Peyer's patch (tissue), 4 donors: ENCODE measurements around the gene THSD7A. TPM values are rescaled to one million over a fixed set of nuclear protein-coding genes. Genes with fewer than 3 reads are reported as not detected.

ENCODE experiments used
- DNase-seq, 3 donors: peaks; one replicate each; pipeline ENCODE4 v3.0.0-alpha.2; 2017 to 2019
- H3K27ac ChIP-seq, 4 donors: fragments of 200-600 bp; sonication (generic); one replicate each; pipeline ENCODE4 v1.5.1; 2016 to 2019
- H3K27me3 ChIP-seq, 2 donors: fragments of 200-600 bp; sonication (generic); one replicate each; pipeline ENCODE4 v1.5.1; 2019
- H3K36me3 ChIP-seq, 3 donors: fragments of 200-600 bp; sonication (generic); one replicate each; pipeline ENCODE4 v1.5.1; 2016 to 2019
- H3K4me1 ChIP-seq, 4 donors: fragments of 200-600 bp; sonication (generic); one replicate each; pipeline ENCODE4 v1.5.1; 2016 to 2019
- H3K4me3 ChIP-seq, 4 donors: fragments of 200-600 bp; sonication (generic); 1 replicate in 3 of 4; 2 replicates in 1 of 4; pipeline ENCODE4 v1.5.1; 2016 to 2019; ENCODE audit warnings: mild to moderate bottlenecking in 1 of 4
- H3K9me3 ChIP-seq, 4 donors: fragments of 200-600 bp; sonication (generic); one replicate each; pipeline ENCODE4 v1.5.1; 2016 to 2019; ENCODE audit warnings: mild to moderate bottlenecking in 1 of 4
- POLR2A ChIP-seq, 2 donors: fragments of 450-650 bp; IDR thresholded peaks; one replicate each; pipeline ENCODE4 v1.5.1; 2017; ENCODE audit warnings: antibody characterized with exemption in 2 of 2, mild to moderate bottlenecking in 2 of 2, moderate library complexity in 2 of 2
- total RNA-seq, 4 donors: library from RNA; depleted of rRNA; stranded (reverse); fragments of >200 nt; gene quantifications; one replicate each; pipeline ENCODE4 v1.1.0, GENCODE V29; 2016
- TF ChIP-seq, protein P1 (sequence below), 6 experiments: fragments of 450-650 bp in 4 of 6; fragments of 200-600 bp in 2 of 6; sonication (generic) in 1 of 6; IDR thresholded peaks; one replicate each; pipeline ENCODE4 v1.5.1; 2017 to 2019; ENCODE audit warnings: antibody characterized with exemption in 6 of 6, mild to moderate bottlenecking in 3 of 6, moderate library complexity in 1 of 6

THSD7A gene
- total RNA-seq, 4 donors from 2014 or later: 0.53 to 4.1 (median 2.1) TPM

DNA sequence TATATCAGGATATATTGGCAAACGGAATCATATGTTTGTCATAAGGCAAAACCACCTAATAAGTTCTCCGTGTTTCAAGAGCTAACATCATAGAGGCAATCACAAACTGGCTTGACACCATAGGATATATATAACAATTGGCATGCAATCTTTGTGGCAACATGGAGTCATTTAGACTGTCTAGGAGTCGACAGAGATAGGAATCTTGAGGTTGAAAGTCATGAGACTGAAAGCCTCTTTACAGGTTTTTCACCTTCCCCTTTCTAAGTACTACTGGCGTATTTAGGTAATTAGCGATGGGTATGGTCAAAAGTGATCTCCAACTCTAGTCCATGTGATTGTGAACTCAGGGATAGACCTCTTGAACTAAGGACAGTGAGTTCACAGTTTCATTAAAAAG is 63.7 kb downstream of the THSD7A start:
- H3K9me3 ChIP-seq: no peaks in the 10 kb centered on the region
- H3K27me3 ChIP-seq: no peaks in the 10 kb centered on the region
- TF ChIP-seq, protein P1, sequence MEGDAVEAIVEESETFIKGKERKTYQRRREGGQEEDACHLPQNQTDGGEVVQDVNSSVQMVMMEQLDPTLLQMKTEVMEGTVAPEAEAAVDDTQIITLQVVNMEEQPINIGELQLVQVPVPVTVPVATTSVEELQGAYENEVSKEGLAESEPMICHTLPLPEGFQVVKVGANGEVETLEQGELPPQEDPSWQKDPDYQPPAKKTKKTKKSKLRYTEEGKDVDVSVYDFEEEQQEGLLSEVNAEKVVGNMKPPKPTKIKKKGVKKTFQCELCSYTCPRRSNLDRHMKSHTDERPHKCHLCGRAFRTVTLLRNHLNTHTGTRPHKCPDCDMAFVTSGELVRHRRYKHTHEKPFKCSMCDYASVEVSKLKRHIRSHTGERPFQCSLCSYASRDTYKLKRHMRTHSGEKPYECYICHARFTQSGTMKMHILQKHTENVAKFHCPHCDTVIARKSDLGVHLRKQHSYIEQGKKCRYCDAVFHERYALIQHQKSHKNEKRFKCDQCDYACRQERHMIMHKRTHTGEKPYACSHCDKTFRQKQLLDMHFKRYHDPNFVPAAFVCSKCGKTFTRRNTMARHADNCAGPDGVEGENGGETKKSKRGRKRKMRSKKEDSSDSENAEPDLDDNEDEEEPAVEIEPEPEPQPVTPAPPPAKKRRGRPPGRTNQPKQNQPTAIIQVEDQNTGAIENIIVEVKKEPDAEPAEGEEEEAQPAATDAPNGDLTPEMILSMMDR (IDR thresholded peaks at IDR 0.05): no peak
- no peak for TF ChIP-seq POLR2A (IDR thresholded peaks at IDR 0.05)
- H3K4me3 ChIP-seq: no peak overlapping the region
- no peaks in the 10 kb centered on the region for H3K36me3 ChIP-seq
- no peaks in the 10 kb centered on the region for H3K4me1 ChIP-seq
- no peak overlapping the region for H3K27ac ChIP-seq
- no peak for DNase-seq

DNA sequence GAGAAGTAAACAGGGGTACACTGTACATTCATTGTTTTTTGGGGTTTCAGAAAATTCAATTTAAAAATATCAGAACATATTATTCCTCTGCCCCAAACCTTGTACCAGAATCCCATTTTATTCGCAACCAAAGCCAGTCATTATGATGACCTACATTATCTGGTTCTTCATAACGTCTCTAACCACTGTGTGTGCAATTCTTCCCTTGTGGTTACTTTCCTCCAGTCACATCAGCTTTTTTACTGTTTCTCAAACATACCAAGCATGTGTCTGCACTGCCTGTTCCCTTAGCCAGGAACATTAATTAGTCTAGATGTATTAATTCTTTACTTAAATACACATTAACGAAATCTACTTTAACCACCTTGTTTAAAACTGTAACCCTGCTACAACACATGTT is 64.8 kb downstream of the THSD7A start:
- H3K27me3 ChIP-seq: no peaks in the 10 kb centered on the region
- H3K4me3 ChIP-seq: no peak overlapping the region
- no peak overlapping the region for H3K27ac ChIP-seq
- no peaks in the 10 kb centered on the region for H3K4me1 ChIP-seq
- H3K36me3 ChIP-seq: no peaks in the 10 kb centered on the region
- TF ChIP-seq, protein P1 (IDR thresholded peaks at IDR 0.05): no peak
- TF ChIP-seq POLR2A (IDR thresholded peaks at IDR 0.05): no peak
- no peak for DNase-seq
- no peaks in the 10 kb centered on the region for H3K9me3 ChIP-seq

DNA sequence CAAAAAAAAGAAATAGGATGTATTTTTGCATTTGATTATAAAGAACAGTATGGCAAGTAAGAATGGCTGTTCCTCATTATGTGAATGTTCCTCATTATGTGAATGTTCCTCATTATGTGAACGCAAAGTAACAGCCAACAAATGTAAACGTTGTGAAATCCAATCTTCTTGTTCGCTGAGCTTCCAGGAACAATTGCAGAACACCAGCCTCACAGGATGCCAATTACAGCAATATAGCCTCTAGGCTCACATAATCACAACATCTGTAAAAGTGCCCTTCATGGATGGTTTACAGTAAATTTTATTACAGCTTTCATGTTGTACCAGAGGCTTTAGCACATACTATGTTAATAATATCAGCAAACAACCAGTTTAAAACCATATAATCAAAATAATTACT is 71.6 kb downstream of the THSD7A start:
- Histone ChIP-seq H3K27ac (no peak overlapping the region), H3K36me3 (no peaks in the 10 kb centered on the region), H3K4me1 (no peaks in the 10 kb centered on the region), H3K9me3 (no peaks in the 10 kb centered on the region), H3K27me3 (no peaks in the 10 kb centered on the region), H3K4me3 (no peak overlapping the region)
- DNase-seq: no peak
- TF ChIP-seq, protein P1 (IDR thresholded peaks at IDR 0.05): no peak
- TF ChIP-seq POLR2A (IDR thresholded peaks at IDR 0.05): no peak

DNA sequence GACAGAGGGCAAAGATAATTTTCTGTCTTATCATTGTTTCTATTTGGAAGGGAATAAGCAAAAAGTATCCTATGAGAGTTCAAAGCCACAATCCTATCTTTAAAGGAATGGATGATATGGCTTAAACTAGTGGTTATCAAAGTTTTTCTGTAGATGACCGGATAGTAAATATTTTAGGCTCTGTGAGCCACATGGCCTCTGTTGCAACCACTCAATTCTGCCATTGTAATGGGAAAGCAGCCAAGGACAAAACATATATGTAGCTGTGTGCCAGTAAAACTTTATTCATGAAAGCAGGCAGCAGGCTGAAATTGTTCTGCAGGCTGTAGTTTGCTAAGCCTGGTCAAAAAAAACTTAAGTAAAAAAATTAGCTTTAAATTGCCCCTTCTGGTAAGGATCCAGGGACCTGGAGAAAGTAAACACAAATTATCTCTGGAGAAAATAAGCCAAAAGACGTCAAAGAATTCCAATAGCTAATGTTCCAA is 73.3 kb downstream of the THSD7A start:
- H3K4me1 ChIP-seq: no peaks in the 10 kb centered on the region
- H3K36me3 ChIP-seq: no peaks in the 10 kb centered on the region
- no peak overlapping the region for H3K4me3 ChIP-seq
- TF ChIP-seq, protein P1 (IDR thresholded peaks at IDR 0.05): no peak
- no peak for TF ChIP-seq POLR2A (IDR thresholded peaks at IDR 0.05)
- H3K27me3 ChIP-seq: no peaks in the 10 kb centered on the region
- no peak for DNase-seq
- no peak overlapping the region for H3K27ac ChIP-seq
- no peaks in the 10 kb centered on the region for H3K9me3 ChIP-seq

DNA sequence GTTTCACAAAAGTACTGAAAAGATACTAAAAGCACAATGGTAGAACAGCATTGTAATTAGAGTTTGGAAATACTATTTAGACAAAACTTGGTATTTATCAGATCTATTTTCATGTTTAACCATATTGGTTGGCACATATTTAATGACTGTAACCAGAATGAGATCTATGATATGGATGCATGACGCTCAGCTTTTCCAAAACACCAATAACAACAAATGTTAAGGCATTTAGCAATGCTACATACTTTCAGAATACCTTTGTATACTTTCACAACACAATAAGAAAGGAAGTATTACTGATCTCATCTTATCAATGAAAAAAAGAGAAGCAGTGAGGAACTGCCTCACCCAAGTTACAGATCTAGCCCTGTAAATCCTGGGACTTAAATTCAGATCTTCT is 74.8 kb downstream of the THSD7A start:
- Histone ChIP-seq H3K9me3 (no peaks in the 10 kb centered on the region), H3K27me3 (no peaks in the 10 kb centered on the region), H3K4me3 (no peak overlapping the region), H3K27ac (no peak overlapping the region), H3K4me1 (no peaks in the 10 kb centered on the region), H3K36me3 (no peaks in the 10 kb centered on the region)
- no peak for DNase-seq
- TF ChIP-seq, protein P1 (IDR thresholded peaks at IDR 0.05): no peak
- no peak for TF ChIP-seq POLR2A (IDR thresholded peaks at IDR 0.05)

DNA sequence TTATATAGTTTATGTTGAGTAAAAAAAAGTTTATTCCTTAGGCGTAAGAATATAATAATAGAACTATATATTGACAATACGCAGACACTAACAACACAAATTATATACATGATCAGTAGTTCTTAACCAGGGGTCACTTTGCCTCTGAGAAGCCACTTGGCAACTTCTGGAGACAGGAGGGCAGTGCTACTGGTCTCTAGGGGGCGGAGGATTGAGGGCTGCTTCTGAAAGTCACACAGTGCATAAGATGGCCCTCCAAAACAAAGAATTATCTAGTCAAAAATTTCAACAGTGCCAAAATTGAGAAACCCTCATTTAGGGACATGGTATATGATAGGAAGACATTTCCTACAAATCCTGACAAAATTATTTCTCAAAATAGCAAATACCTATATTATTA is 77.1 kb downstream of the THSD7A start:
- DNase-seq: no peak
- Histone ChIP-seq H3K4me1 (no peaks in the 10 kb centered on the region), H3K36me3 (no peaks in the 10 kb centered on the region), H3K4me3 (no peak overlapping the region), H3K9me3 (no peaks in the 10 kb centered on the region), H3K27me3 (no peaks in the 10 kb centered on the region), H3K27ac (no peak overlapping the region)
- TF ChIP-seq, protein P1 (IDR thresholded peaks at IDR 0.05): no peak
- TF ChIP-seq POLR2A (IDR thresholded peaks at IDR 0.05): no peak
